ENCODE measurements around the gene CCDC57. TPM values are rescaled to one million over a fixed set of nuclear protein-coding genes. Genes with fewer than 3 reads are reported as not detected.

Gene CCDC57
- total and polyA plus RNA-seq, 10 donors, result 28.8 to 164 (median 51.9) TPM

DNA sequence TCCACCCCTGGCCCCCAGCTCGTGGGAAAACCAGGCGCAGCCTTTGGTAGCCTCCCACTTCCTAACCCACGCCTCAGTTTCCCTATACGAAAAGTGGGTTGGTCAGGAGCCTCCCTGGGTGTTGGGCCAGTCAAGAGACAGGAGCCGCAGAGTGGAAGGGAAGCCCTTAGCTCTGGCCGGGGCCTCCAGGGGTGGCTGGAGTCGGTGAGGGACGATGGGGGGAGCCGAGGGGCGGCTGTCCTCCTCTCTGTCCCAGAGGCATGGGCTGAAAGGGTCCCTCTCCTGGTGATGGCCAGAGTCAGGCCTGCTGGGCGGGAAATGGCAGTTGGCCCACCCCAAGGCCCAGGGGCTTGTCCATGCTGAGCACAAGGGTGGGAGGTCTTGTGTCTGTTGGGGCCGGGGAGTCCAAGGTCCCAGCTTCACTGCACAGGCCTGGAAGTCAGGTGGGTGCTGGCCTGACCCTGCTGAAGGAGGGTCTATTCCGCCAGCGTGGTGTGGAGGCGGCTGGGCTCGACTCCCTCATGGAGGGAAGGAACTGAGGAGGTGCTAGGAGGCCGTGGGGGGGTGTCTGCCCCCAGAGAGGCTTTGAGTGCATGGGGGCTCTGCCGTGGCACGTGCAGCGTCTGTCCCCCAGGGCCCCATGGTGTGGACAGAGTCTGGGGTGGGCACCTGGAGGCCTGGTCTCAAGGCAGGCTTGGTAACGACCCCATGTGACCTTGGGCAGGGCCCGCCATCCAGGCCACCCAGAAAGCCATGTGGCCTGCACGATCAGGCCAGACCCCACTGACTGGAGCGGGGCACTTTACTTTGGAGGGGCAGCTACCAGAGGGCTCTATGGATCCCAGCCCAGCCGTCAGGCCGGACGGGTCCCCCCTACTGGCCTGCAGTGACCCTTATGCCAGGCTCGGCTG, 17.3 kb upstream of the CCDC57 start:
- Histone ChIP-seq H3K4me1 (peaks cover 32 to 97% (median 73%) of the 10 kb centered on the region in 6 donors), H3K27me3 (replicated peaks in 1 of 7) (no peaks in the 10 kb centered on the region), H3K27ac (peak overlapping the region; percentile 85 to 100 (median 98)), H3K36me3 (peaks cover 0 to 13% (median 0%) of the 10 kb centered on the region in 6 donors), H3K4me3 (peak overlapping the region; percentile 34 to 85 (median 56)), H3K9me3 (no peaks in the 10 kb centered on the region)
- DNase-seq, result peak; percentile 87
- intact Hi-C loops (cut with DNase I; ENCODE audit: low total_unique reads), result no loop called here
- WGBS, 5 donors, result 62 to 72% (median 64%) methylated on average over 19 to 28 of the region's 28 CpGs
- TF ChIP-seq POLR2A (IDR thresholded peaks at IDR 0.05) (no peak), POLR2AphosphoS5 (IDR thresholded peaks at IDR 0.05) (peak in 1 of 3 donors; percentile 37)

- Histone ChIP-seq H3K36me3 (peaks cover 0 to 6% (median 0%) of the 10 kb centered on the region in 6 donors), H3K4me3 (peak within 1 kb of the TSS; percentile 35 to 85 (median 56)), H3K9me3 (no peaks in the 10 kb centered on the region), H3K27ac (peak within 1 kb of the TSS; percentile 77 to 100 (median 98)), H3K4me1 (peaks cover 32 to 92% (median 64%) of the 10 kb centered on the region in 6 donors), H3K27me3 (replicated peaks in 1 of 7) (no peaks in the 10 kb centered on the region)
- peak in 2 of 3 donors; percentile 70 to 73 for TF ChIP-seq POLR2A (IDR thresholded peaks at IDR 0.05)
- TF ChIP-seq CTCF (IDR thresholded peaks at IDR 0.05 in 8 of 11, conservative IDR thresholded peaks at IDR 0.05 in 3 of 11), result no peak
- peak; percentile 2 to 80 (median 72) for TF ChIP-seq POLR2AphosphoS5 (IDR thresholded peaks at IDR 0.05)
- WGBS, 5 donors, result 6 to 18% (median 9%) methylated on average over 27 to 105 of the region's 105 CpGs
- intact Hi-C loops (cut with DNase I; ENCODE audit: low total_unique reads), result no loop called here
- DNase-seq, result peak; percentile 95
Observed at GRCh38 chr17:82228842-82229697, 16.4 kb upstream of the CCDC57 start, which contains the start of gene SLC16A3. SLC16A3 (plus strand) TSS chr17:82229042; CDS start chr17:82236009, 6,967 bp downstream.

DNA sequence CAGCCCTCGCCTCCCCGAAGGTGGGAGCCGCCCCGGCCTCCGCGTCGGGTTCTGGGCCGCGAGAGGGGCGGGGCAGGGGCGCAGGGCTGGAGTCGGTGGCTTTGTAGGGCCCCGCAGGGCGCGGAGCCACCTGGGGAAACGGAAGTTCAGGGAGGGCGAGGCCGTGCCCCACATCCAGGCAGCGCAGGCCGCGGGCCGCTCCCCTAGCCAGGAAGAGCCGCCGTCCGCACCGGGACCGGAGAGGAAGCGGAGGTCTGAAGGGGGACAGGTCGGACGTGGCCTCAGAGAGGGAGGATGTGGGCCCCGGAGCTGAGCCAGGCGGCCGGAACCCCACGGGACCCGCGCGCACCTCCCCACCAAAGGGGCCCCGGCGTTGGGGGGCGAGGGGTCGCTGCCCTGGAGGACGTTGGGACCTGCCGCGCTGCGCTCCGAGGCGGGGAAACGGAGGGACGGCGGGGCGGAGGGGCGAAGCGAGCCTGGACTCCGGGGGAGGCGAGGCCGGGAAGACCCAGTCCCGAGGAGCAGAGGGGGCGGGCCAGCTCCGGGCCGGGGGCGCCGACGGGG, 15.7 kb upstream of the CCDC57 start:
- Histone ChIP-seq H3K36me3 (peaks cover 0 to 2% (median 0%) of the 10 kb centered on the region in 6 donors), H3K27ac (peak overlapping the region; percentile 77 to 100 (median 98)), H3K9me3 (no peaks in the 10 kb centered on the region), H3K27me3 (replicated peaks in 1 of 7) (no peaks in the 10 kb centered on the region), H3K4me1 (peaks cover 32 to 89% (median 58%) of the 10 kb centered on the region in 6 donors), H3K4me3 (peak overlapping the region; percentile 35 to 85 (median 56))
- peak; percentile 86 to 96 (median 93) for TF ChIP-seq POLR2AphosphoS5 (IDR thresholded peaks at IDR 0.05)
- peak in 2 of 3 donors; percentile 24 to 52 for TF ChIP-seq POLR2A (IDR thresholded peaks at IDR 0.05)
- TF ChIP-seq CTCF (IDR thresholded peaks at IDR 0.05 in 8 of 11, conservative IDR thresholded peaks at IDR 0.05 in 3 of 11), result peak in 3 of 11 experiments; percentile 6 to 14 (median 12)
- intact Hi-C loops (cut with DNase I; ENCODE audit: low total_unique reads), result no loop called here
- 4 to 11% (median 8%) methylated on average over 24 to 63 of the region's 63 CpGs for WGBS, 5 donors
- peak; percentile 97 for DNase-seq
